IPS-18a (cell line): ENCODE data around the gene TPRG1.

Experiments used
- H3K27ac ChIP-seq: one replicate; pipeline ENCODE4 v1.5.1; 2013; ENCODE audit warnings: low read length
- H3K27me3 ChIP-seq: one replicate; pipeline ENCODE4 v1.6.1; 2013; ENCODE audit warnings: mild to moderate bottlenecking, low read length; ENCODE audit not compliant: control insufficient read depth, insufficient read depth
- H3K36me3 ChIP-seq: one replicate; pipeline ENCODE4 v1.6.1; 2013; ENCODE audit warnings: low read depth, low read length; ENCODE audit not compliant: control insufficient read depth
- H3K4me1 ChIP-seq: one replicate; pipeline ENCODE4 v1.6.1; 2013; ENCODE audit warnings: low read depth, low read length; ENCODE audit not compliant: control insufficient read depth
- H3K4me3 ChIP-seq: one replicate; pipeline ENCODE4 v1.5.1; 2013; ENCODE audit warnings: low read length
- H3K9ac ChIP-seq: one replicate; pipeline ENCODE4 v1.6.1; 2013; ENCODE audit warnings: mild to moderate bottlenecking, low read length, moderate library complexity
- H3K9me3 ChIP-seq: one replicate; pipeline ENCODE4 v1.6.1; 2013; ENCODE audit warnings: low read depth, low read length; ENCODE audit not compliant: control insufficient read depth

The TPRG1 gene

DNA sequence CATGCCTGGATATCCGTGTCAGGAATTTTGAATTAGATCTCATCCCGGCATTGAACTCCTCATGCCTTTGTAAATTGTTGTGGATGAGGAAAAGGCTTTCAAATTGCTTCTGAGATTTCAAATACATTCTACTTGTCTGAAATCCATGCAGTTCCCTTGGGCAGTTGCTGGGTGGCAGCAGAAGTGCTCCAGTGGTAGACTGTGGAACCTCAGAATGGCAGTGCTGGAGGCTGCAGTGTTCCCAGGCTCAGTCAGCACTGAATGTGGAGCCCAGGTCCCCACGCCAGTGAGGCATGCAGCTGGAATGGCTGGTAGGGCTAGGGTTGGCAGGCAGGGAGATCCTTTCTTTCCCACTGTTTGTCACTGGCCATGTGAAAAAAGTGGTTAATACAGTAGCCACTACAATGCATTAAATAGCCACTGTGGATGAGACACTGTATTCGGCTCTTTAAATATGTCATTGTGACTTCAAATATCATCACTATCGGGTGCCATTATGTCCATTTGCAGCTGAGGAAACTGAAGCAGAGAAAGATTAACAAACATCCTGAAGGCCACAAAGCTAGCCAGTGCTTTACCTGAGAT is 98.6 kb downstream of the TPRG1 start:
- Histone ChIP-seq H3K9ac (no peak overlapping the region), H3K27me3 (no peaks in the 10 kb centered on the region), H3K36me3 (no peaks in the 10 kb centered on the region), H3K4me3 (no peak overlapping the region), H3K27ac (no peak overlapping the region), H3K4me1 (no peaks in the 10 kb centered on the region), H3K9me3 (no peaks in the 10 kb centered on the region)

GRCh38 chr3:189272500-189273119 is 100.8 kb downstream of the TPRG1 start:
- Histone ChIP-seq H3K36me3 (no peaks in the 10 kb centered on the region), H3K9me3 (no peaks in the 10 kb centered on the region), H3K4me3 (no peak overlapping the region), H3K4me1 (no peaks in the 10 kb centered on the region), H3K27ac (no peak overlapping the region), H3K27me3 (no peaks in the 10 kb centered on the region), H3K9ac (no peak overlapping the region)

GRCh38 chr3:189273736-189274135 is 102.0 kb downstream of the TPRG1 start:
- H3K27me3 ChIP-seq = no peaks in the 10 kb centered on the region
- H3K27ac ChIP-seq = no peak overlapping the region
- H3K4me3 ChIP-seq = no peak overlapping the region
- no peak overlapping the region for H3K9ac ChIP-seq
- H3K9me3 ChIP-seq = no peaks in the 10 kb centered on the region
- no peaks in the 10 kb centered on the region for H3K4me1 ChIP-seq
- H3K36me3 ChIP-seq = no peaks in the 10 kb centered on the region

DNA sequence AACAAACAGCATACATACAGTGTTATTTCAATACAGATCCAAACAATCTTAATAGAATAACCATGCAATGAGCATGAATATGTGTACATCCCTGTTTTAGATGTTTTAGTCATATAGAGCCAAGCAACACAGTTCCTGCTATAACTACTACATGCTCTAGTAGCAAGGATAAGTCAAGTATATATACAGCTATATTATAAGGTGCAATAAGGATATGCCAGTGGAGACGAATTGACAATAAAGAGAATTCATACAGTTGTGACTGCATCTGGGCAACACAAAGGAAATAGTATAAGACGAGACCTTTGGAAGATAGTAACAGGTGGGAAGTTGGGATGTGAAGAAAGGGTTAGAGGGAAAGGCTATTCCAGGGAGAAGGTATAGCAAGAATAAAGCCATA is 103.4 kb downstream of the TPRG1 start:
- Histone ChIP-seq H3K9me3 (no peaks in the 10 kb centered on the region), H3K4me3 (no peak overlapping the region), H3K36me3 (no peaks in the 10 kb centered on the region), H3K27ac (no peak overlapping the region), H3K27me3 (no peaks in the 10 kb centered on the region), H3K9ac (no peak overlapping the region), H3K4me1 (no peaks in the 10 kb centered on the region)

DNA sequence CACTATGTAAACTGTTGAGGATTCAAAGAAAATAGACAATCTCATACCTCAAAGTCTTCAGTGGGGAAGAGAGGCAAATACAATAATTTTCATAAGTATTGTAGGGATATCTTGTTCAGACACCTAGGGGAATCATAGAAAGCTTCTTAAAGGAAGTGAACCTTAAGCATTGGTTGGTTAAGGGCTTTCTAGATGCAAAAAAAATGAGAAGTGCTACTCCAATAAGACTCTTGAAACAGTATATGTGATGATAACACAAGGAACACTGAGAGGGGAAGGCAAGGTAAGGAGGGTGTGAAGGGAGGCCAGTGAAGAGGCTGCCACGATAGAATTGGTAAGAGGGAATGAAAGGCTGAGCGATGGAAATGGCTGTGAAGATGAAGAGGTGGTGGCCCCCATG is 104.1 kb downstream of the TPRG1 start:
- no peak overlapping the region for H3K27ac ChIP-seq

GRCh38 chr3:189276444-189277219 is 104.9 kb downstream of the TPRG1 start:
- Histone ChIP-seq H3K9ac (no peak overlapping the region), H3K4me1 (no peaks in the 10 kb centered on the region), H3K27ac (no peak overlapping the region), H3K9me3 (no peaks in the 10 kb centered on the region), H3K4me3 (no peak overlapping the region), H3K36me3 (no peaks in the 10 kb centered on the region), H3K27me3 (no peaks in the 10 kb centered on the region)

More for the DNA sequence above, 104.1 kb downstream of the TPRG1 start:
- Histone ChIP-seq H3K4me1 (no peaks in the 10 kb centered on the region), H3K9me3 (no peaks in the 10 kb centered on the region), H3K9ac (no peak overlapping the region), H3K36me3 (no peaks in the 10 kb centered on the region), H3K4me3 (no peak overlapping the region), H3K27me3 (no peaks in the 10 kb centered on the region)

DNA sequence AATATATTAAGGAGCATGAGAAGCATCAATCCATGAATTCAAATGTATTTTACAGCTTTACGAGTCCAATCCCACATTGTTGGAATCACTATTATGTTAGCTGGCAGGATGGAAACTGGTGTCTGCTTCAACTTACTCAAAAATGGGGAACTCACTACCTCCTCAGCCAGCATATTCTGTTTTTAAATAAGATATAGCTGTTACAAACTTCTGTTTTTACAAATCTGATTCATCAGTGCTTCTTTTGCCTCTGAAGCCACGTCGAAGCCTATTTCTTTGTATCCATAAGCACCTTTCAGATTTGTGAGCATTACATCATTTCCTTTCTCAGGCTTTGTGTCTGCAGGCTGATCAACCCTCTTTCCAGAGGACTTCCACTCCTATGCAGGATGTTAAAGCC is 105.9 kb downstream of the TPRG1 start:
- no peak overlapping the region for H3K27ac ChIP-seq
- no peaks in the 10 kb centered on the region for H3K4me1 ChIP-seq
- H3K9me3 ChIP-seq = no peaks in the 10 kb centered on the region
- no peaks in the 10 kb centered on the region for H3K27me3 ChIP-seq
- H3K4me3 ChIP-seq = no peak overlapping the region
- no peak overlapping the region for H3K9ac ChIP-seq
- no peaks in the 10 kb centered on the region for H3K36me3 ChIP-seq

DNA sequence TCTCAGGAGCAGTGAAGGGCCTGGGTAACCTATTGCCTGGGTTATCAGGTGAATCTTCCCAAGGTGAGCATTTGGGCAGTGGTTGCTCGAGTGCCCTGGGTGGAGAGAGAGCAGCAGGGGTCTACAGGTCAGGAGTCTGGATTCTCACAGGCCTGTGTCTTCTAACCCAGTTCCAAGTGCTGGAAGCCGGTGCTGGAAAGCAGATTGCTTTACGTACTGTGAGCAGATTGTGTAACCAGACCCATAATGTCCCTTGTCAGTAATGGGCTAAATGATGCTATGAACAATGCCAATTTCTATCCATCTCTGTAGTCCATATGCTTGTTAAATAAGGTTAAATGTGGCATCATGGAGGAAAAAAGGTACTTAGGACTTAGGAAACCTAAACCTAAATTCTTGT is 106.5 kb downstream of the TPRG1 start:
- no peak overlapping the region for H3K9ac ChIP-seq
- H3K4me1 ChIP-seq = no peaks in the 10 kb centered on the region
- no peaks in the 10 kb centered on the region for H3K36me3 ChIP-seq
- H3K27me3 ChIP-seq = no peaks in the 10 kb centered on the region
- H3K4me3 ChIP-seq = no peak overlapping the region
- no peak overlapping the region for H3K27ac ChIP-seq
- no peaks in the 10 kb centered on the region for H3K9me3 ChIP-seq

GRCh38 chr3:189282189-189282588 is 110.4 kb downstream of the TPRG1 start:
- Histone ChIP-seq H3K4me1 (no peaks in the 10 kb centered on the region), H3K9ac (no peak overlapping the region), H3K9me3 (no peaks in the 10 kb centered on the region), H3K27me3 (no peaks in the 10 kb centered on the region), H3K36me3 (no peaks in the 10 kb centered on the region), H3K4me3 (no peak overlapping the region), H3K27ac (no peak overlapping the region)

DNA sequence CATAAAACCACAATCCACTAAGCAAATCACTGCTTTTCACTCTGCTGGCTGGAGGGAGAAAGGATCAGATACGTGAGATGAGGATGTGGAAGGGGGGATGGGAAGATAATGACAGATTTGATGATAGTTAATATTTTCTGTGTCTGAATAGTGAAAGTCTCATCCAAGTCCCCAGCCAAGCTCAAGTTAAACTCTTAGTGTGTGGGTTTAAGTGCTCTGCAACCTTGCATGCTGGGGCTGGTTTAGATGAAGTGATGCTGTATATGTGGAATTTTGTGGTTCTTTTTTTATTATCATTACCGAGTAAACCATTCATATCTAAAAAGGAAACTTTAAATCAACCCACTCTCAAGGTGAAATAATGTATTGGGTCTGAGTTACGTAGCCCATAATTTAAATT is 111.0 kb downstream of the TPRG1 start:
- H3K9me3 ChIP-seq = no peaks in the 10 kb centered on the region
- no peaks in the 10 kb centered on the region for H3K27me3 ChIP-seq
- no peaks in the 10 kb centered on the region for H3K36me3 ChIP-seq
- H3K4me1 ChIP-seq = no peaks in the 10 kb centered on the region
- no peak overlapping the region for H3K9ac ChIP-seq
- H3K27ac ChIP-seq = no peak overlapping the region
- no peak overlapping the region for H3K4me3 ChIP-seq

DNA sequence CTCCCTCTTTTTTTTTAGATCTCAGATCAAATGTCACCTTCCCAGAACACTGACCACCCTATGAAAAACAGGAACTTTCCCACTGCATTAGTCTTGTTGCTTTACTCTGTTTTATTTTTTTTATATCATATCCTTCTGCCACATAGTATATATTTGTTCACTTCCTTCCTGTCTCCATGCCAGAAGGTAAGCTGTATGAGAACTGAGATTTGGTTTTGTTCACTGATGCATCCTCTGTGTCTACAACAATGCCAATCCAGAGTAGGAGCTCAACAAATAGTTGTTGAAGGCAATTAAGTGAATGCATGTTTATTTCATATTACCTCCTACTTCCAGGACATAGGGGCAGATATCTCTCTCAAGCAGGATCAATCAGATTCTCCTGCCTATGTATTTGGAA is 114.4 kb downstream of the TPRG1 start:
- Histone ChIP-seq H3K4me1 (no peaks in the 10 kb centered on the region), H3K27ac (no peak overlapping the region), H3K4me3 (no peak overlapping the region), H3K27me3 (no peaks in the 10 kb centered on the region), H3K9me3 (no peaks in the 10 kb centered on the region), H3K9ac (no peak overlapping the region), H3K36me3 (no peaks in the 10 kb centered on the region)

DNA sequence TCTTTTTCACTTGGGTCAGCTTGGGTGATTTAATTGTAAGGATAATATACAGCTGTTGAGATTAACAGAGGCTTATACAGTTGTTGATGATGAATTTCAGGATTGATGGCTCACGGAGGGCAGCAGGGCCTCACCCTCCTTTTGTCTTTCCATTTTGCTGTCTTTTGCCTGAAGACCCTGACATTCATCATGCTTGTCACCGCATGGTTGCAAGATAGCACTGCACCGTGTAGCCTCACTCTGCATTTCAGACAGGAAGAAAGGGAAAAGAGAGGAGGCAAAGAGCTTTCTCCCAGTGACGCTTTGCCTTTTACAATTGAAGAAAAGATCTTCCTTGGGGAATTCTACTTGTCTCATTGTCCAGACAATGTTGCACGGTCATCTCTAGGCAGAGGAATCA is 115.1 kb downstream of the TPRG1 start:
- Histone ChIP-seq H3K4me3 (no peak overlapping the region), H3K4me1 (no peaks in the 10 kb centered on the region), H3K9ac (no peak overlapping the region), H3K9me3 (no peaks in the 10 kb centered on the region), H3K36me3 (no peaks in the 10 kb centered on the region), H3K27me3 (no peaks in the 10 kb centered on the region), H3K27ac (no peak overlapping the region)
